HEK293T (cell line): ENCODE results near the gene ANKLE1.

ENCODE experiments used
- CTCF ChIA-PET: fragments of 350-600 bp; formaldehyde crosslinking; extraction: SDS; loops from one replicate; lab custom pipeline; 2021; ENCODE audit warnings: antibody characterized with exemption, inconsistent platforms; lab: Yijun Ruan, JAX
- POLR2A ChIA-PET: fragments of 350-600 bp; formaldehyde crosslinking; extraction: SDS; loops from one replicate; lab custom pipeline; 2020; ENCODE audit warnings: antibody characterized with exemption, inconsistent platforms; lab: Yijun Ruan, JAX
- DNase-seq: peaks from one replicate; pipeline ENCODE4 v3.0.0; 2012; ENCODE audit warnings: mixed read lengths; ENCODE audit errors: extremely low spot score
- ARNT ChIP-seq: fragments of 450-650 bp; IDR thresholded peaks from 2 replicates; pipeline ENCODE4 v1.6.1; 2017; ENCODE audit warnings: mild to moderate bottlenecking
- BHLHE40 ChIP-seq: fragments of 450-650 bp; IDR thresholded peaks from 2 replicates; pipeline ENCODE4 v1.6.1; 2016; ENCODE audit warnings: mild to moderate bottlenecking, moderate library complexity, borderline replicate concordance
- CTBP1 ChIP-seq: fragments of 450-650 bp; IDR thresholded peaks from 2 replicates; pipeline ENCODE4 v1.6.1; 2016; ENCODE audit warnings: borderline replicate concordance
- ELF4 ChIP-seq: fragments of 450-650 bp; IDR thresholded peaks from 2 replicates; pipeline ENCODE4 v1.6.1; 2017; ENCODE audit warnings: antibody characterized with exemption
- FOXA1 ChIP-seq: fragments of 450-650 bp; IDR thresholded peaks from 2 replicates; pipeline ENCODE4 v1.6.1; 2016; ENCODE audit warnings: mild to moderate bottlenecking
- FOXK2 ChIP-seq: fragments of 450-650 bp; IDR thresholded peaks from 2 replicates; pipeline ENCODE4 v1.6.1; 2016; ENCODE audit warnings: mild to moderate bottlenecking
- FOXM1 ChIP-seq: fragments of 450-650 bp; IDR thresholded peaks from 2 replicates; pipeline ENCODE4 v1.6.1; 2017; ENCODE audit warnings: mild to moderate bottlenecking, borderline replicate concordance
- HDGF ChIP-seq: fragments of 450-650 bp; IDR thresholded peaks from 2 replicates; pipeline ENCODE4 v1.6.1; 2017; ENCODE audit warnings: antibody characterized with exemption, borderline replicate concordance
- L3MBTL2 ChIP-seq: fragments of 450-650 bp; conservative IDR thresholded peaks from 2 replicates; pipeline ENCODE4 v1.6.1; 2016; ENCODE audit warnings: mild to moderate bottlenecking
- LEF1 ChIP-seq: fragments of 450-650 bp; IDR thresholded peaks from 2 replicates; pipeline ENCODE4 v1.6.1; 2017; ENCODE audit warnings: mild to moderate bottlenecking, borderline replicate concordance
- NFRKB ChIP-seq: fragments of 450-650 bp; IDR thresholded peaks from 2 replicates; pipeline ENCODE4 v1.6.1; 2016; ENCODE audit warnings: mild to moderate bottlenecking, moderate library complexity
- PKNOX1 ChIP-seq: fragments of 450-650 bp; IDR thresholded peaks from 2 replicates; pipeline ENCODE4 v1.6.1; 2016
- SP1 ChIP-seq: fragments of 450-650 bp; IDR thresholded peaks from 2 replicates; pipeline ENCODE4 v1.6.1; 2017
- SUZ12 ChIP-seq: fragments of 450-650 bp; IDR thresholded peaks from 2 replicates; pipeline ENCODE4 v1.6.1; 2016; ENCODE audit warnings: mild to moderate bottlenecking
- TARDBP ChIP-seq: fragments of 450-650 bp; IDR thresholded peaks from 2 replicates; pipeline ENCODE4 v1.6.1; 2016
- ZNF384 ChIP-seq: fragments of 450-650 bp; IDR thresholded peaks from 2 replicates; pipeline ENCODE4 v1.6.1; 2016

ANKLE1 gene

DNA sequence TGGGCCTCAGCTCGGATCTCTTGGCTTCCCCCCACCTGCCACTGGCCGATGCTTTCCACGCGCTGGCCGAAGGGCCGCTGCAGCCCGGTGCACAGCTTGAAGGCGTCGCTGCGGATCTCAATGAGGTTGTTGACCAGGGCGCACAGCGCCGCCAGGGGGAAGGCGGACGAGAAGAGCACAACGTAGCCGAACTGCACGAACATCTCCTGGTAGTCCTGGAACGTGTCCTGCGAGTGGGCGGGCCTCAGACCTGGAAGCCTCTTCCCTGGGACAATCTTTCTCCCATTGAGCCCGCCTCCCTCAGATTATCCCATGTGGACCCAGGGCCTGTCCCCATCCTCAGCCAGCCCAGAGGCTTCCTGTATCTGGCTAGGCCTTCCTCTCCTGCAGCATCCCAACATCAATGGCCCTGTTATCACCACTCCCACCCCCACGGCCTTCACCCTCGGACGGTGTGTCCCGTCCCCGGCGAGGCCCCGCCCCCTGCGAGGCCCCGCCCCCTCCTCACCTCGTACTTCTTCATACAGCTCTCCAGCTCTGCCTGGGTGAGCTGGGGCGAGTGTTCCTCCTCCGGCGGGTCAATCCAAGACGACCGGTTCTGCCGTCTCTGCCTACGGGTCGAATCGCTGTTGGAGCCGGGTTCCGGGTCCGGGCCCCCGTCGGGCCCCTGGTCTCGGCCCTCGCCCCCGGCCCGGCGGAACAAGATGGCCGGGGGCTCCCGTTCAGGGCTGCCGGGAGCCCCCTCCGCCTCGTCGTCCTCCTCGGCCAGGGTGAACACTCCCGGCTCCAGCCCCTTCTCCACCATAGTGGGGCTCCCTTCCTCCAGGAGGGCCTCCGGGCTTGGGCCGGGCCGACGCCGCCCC is 46.2 kb downstream of the ANKLE1 start:
- peak; percentile 87 for DNase-seq
- POLR2A ChIA-PET: interaction anchor here (0.7 to 3.7 kb wide), 3 partner anchors 15 to 23 kb away, joined by 3 to 16 read pairs (median 4); partner anchors contain the start of genes DDA1 and MRPL34
- CTCF ChIA-PET: interaction anchor here (0.6 kb wide), 4 partner anchors 23 to 977 kb away, joined by 3 read pairs; partner anchors contain the start of genes ABHD8 and MRPL34
- TF ChIP-seq ZNF384 (no peak), LEF1 (no peak), SUZ12 (no peak), CTBP1 (no peak), PKNOX1 (no peak), HDGF (no peak), ARNT (no peak), FOXK2 (no peak), SP1 (no peak), FOXA1 (no peak), ELF4 (no peak), L3MBTL2 (no peak), FOXM1 (no peak), TARDBP (no peak), BHLHE40 (no peak), NFRKB (no peak)

DNA sequence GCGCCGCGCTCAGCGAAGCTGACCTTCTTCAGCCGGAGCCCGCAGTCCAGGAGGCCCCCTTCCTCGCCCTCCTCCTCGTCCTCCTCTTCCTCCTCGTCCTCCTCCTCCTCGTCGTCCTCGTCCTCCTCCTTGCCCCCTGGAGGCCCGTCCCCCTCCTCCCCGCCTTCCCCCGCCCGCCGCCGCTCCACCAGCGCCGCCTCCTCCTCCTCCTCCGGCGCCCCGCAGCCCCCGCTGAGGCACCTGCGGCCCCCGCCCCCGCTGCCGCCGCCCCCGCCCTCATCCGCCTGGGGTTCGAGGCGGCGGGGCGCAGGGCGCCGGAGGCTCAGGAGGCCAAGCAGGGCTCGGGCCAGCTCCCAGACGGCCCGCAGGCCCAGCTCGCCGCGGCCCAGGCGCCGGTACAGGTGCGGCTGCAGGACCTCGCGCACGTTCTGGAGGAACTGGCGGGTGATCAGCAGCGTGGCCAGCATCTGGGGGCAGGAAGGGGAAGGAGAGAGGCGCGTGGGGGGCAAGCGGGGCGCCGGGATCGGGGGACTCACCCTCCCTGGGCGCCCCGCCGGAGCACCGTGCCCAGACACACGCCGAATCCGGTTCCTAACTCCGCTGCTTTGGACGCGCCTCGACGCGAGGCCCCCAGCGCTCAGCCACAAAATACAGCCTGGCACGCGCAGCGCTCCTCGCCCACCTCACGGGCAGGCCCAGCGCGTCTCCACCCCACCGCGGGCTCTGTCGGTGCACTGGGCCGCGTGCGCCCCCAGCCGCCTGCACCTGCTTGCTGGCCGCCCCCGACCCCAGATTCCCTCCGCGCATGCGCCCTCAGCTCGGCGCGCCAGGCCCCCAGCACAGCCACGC is 47.0 kb downstream of the ANKLE1 start:
- POLR2A ChIA-PET: interaction anchor here (3.7 to 9.3 kb wide), 2 partner anchors 20 to 21 kb away, joined by 16 to 107 read pairs; partner anchors contain the start of genes DDA1 and MRPL34
- TF ChIP-seq FOXM1 (no peak), ELF4 (no peak)
- no peak for DNase-seq
- CTCF ChIA-PET: no interaction called here

DNA sequence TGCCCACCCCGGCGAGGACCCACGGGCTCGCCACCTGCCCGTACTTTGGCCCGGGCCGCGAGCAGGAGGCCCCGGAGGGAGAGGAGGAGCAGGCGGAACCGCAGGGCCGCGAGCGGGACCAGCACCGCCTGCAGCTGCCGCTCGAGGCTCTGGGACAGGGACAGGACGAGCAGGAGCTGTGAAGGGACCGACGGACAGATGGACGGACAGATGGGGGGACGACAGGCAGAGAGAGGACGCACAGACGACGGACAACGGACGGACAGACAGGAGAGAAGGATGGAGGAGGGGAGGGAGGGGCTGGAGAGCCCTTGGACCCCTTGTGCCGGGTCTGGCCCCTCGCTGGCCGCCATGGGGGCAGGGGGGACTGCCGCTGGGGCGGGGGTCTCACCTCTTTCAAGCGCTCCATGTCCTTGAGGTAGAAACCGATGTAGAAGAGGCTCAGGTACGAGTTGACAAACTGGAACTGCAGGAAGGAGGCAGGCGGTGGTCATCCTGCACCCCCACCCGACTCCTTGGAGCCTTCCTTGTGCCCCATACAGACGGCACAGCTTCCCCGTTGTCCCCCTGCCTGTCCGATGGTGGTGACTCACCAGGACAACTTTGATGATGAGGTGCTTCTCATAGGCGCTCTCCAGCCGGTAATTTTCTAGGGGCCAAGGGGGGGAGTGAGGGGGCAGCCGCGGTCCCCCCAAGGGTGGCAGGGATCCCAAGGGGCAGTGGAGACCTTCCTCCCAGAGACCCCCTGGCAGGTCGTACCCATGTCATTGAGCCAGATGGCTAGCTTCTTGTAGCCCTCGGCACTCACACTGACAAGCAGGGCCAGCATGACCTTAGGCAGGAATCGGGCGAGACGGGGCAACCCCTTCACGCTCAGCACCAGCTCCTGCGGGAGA is 47.9 kb downstream of the ANKLE1 start:
- ChIA-PET POLR2A (interaction anchor here (0.5 to 9.3 kb wide), 2 partner anchors 22 to 31 kb away, joined by 3 to 107 read pairs; partner anchors contain the start of genes DDA1 and MRPL34), CTCF (no interaction called here)
- no peak for DNase-seq
- TF ChIP-seq ELF4: no peak
- TF ChIP-seq BHLHE40: no peak
- TF ChIP-seq FOXK2: no peak
- TF ChIP-seq CTBP1: no peak
- TF ChIP-seq LEF1: no peak
- no peak for TF ChIP-seq SP1
- no peak for TF ChIP-seq SUZ12
- TF ChIP-seq ZNF384: no peak
- TF ChIP-seq PKNOX1: no peak
- TF ChIP-seq FOXA1: no peak
- no peak for TF ChIP-seq HDGF
- TF ChIP-seq L3MBTL2: no peak
- TF ChIP-seq NFRKB: no peak

- POLR2A ChIA-PET: interaction anchor here (9.3 kb wide), 1 partner anchor 23 kb away, joined by 107 read pairs; the partner anchor contains the start of genes DDA1 and MRPL34
- TF ChIP-seq LEF1: no peak
- TF ChIP-seq CTBP1: no peak
- TF ChIP-seq PKNOX1: no peak
- no peak for TF ChIP-seq ARNT
- no peak for TF ChIP-seq SUZ12
- no peak for TF ChIP-seq BHLHE40
- TF ChIP-seq HDGF: no peak
- TF ChIP-seq L3MBTL2: no peak
- TF ChIP-seq ELF4: no peak
- no peak for TF ChIP-seq FOXK2
- TF ChIP-seq FOXM1: no peak
- TF ChIP-seq ZNF384: no peak
- no peak for TF ChIP-seq SP1
- TF ChIP-seq FOXA1: no peak
- TF ChIP-seq TARDBP: no peak
- TF ChIP-seq NFRKB: no peak
- CTCF ChIA-PET: interaction anchor here (0.5 kb wide), 1 partner anchor 12 kb away, joined by 3 read pairs; no protein-coding TSS in a partner anchor
- no peak for DNase-seq
Measured at GRCh38 chr19:17330262-17331044, 48.8 kb downstream of the ANKLE1 start.
